Measurements from ENCODE around the gene LPO. TPM values are rescaled to one million over a fixed set of nuclear protein-coding genes. Genes with fewer than 3 reads are reported as not detected.

LPO gene
- total RNA-seq, 2 donors from 2014 or later = not detected

DNA sequence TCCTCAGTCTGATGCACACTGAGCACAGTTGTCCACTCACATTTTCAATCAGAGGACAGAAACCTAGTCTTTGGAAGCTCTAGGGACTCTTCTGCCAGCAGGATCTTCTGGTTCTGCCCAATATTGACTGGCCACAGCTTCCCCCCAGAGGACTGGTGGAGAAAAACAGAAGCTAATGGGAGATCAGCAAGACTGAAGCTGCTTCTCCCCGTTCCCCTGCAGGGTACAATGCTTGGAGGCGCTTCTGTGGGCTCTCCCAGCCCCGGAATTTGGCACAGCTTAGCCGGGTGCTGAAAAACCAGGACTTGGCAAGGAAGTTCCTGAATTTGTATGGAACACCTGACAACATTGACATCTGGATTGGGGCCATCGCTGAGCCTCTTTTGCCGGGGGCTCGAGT lies 35.5 kb upstream of the LPO start:
- TF ChIP-seq POLR2A (IDR thresholded peaks at IDR 0.05) (no peak), CTCF (IDR thresholded peaks at IDR 0.05) (no peak)
- no peak for DNase-seq
- ATAC-seq = no peak
- H3K36me3 ChIP-seq (replicated peaks in 1 of 2; ENCODE audit: insufficient read depth in 1 of 2, low read depth in 2 of 2) = peaks cover 0 to 5% of the 10 kb centered on the region in 2 donors
- intact Hi-C loops (cut with DNase I) = no loop called here
- H3K27ac ChIP-seq = no peak overlapping the region
- H3K4me1 ChIP-seq = no peaks in the 10 kb centered on the region
- H3K27me3 ChIP-seq = peaks cover 0 to 7% of the 10 kb centered on the region in 2 donors
- no peak overlapping the region for H3K4me3 ChIP-seq
- 78 to 88% methylated on average over 7 of the region's 7 CpGs for WGBS, 2 donors
- H3K9me3 ChIP-seq = no peaks in the 10 kb centered on the region

DNA sequence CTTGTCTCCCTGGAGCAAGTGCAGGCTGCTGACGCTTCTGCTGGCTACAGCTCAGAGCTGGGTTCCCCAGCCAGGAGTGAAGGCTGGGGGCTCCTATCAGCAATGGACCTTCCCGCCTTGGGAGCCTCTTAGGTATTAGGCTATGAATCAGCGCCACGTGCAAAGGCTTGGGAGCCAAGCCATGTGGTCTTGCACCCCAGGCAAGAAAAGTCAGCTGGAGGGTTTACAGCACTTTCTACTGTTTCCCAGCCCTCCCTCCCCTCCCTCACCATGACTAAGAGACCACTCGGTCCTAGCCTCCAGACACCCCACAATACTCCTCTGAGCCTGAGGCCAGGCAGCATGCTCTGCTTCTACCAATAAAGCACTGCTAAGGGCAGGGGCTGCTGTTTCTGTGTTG lies 33.6 kb upstream of the LPO start:
- Histone ChIP-seq H3K27ac (no peak overlapping the region), H3K27me3 (no peaks in the 10 kb centered on the region), H3K4me3 (no peak overlapping the region), H3K36me3 (replicated peaks in 1 of 2; ENCODE audit: insufficient read depth in 1 of 2, low read depth in 2 of 2) (peaks cover 0 to 6% of the 10 kb centered on the region in 2 donors), H3K4me1 (no peaks in the 10 kb centered on the region), H3K9me3 (no peaks in the 10 kb centered on the region)
- WGBS, 2 donors = 85 to 100% methylated on average over 5 of the region's 5 CpGs
- TF ChIP-seq CTCF (IDR thresholded peaks at IDR 0.05) (no peak), POLR2A (IDR thresholded peaks at IDR 0.05) (no peak)
- no peak for DNase-seq
- ATAC-seq = no peak
- intact Hi-C loops (cut with DNase I) = no loop called here

- Histone ChIP-seq H3K9me3 (no peaks in the 10 kb centered on the region), H3K27me3 (no peaks in the 10 kb centered on the region), H3K4me3 (no peak overlapping the region), H3K36me3 (replicated peaks in 1 of 2; ENCODE audit: insufficient read depth in 1 of 2, low read depth in 2 of 2) (peaks cover 0 to 6% of the 10 kb centered on the region in 2 donors), H3K27ac (no peak overlapping the region), H3K4me1 (no peaks in the 10 kb centered on the region)
- 88% methylated on average over 11 of the region's 11 CpGs for whole genome bisulfite sequencing, 2 donors
- DNase-seq (no peak), ATAC-seq (no peak)
- intact Hi-C loops (cut with DNase I) = no loop called here
- TF ChIP-seq CTCF (IDR thresholded peaks at IDR 0.05) (no peak), POLR2A (IDR thresholded peaks at IDR 0.05) (no peak)
These were observed 32.4 kb upstream of the LPO start for GRCh38 chr17:58205936-58206335.

DNA sequence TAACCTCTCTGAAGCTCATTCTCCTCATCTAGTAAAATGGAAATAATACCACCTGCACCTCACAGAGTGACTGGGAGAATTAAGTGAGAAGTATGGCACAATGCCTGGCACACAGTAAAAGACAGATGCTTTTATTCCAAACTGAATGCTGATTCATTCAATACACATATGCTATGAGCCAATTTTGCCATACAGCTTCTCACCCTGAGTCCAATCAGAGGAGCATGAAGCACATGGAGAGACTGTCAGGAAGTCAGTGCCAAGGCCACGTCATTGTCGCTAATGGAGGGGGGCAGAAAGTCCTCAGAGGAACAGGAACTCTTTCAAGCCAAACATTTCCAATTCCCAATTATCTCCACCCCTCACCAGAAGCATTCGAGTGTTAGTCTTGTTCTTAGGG lies 30.9 kb upstream of the LPO start:
- TF ChIP-seq POLR2A (IDR thresholded peaks at IDR 0.05) (no peak), CTCF (IDR thresholded peaks at IDR 0.05) (no peak)
- H3K4me3 ChIP-seq = no peak overlapping the region
- H3K4me1 ChIP-seq = no peaks in the 10 kb centered on the region
- intact Hi-C loops (cut with DNase I) = no loop called here
- WGBS, 2 donors = 77 to 93% methylated on average over 3 of the region's 3 CpGs
- H3K9me3 ChIP-seq = no peaks in the 10 kb centered on the region
- H3K36me3 ChIP-seq (replicated peaks in 1 of 2; ENCODE audit: insufficient read depth in 1 of 2, low read depth in 2 of 2) = peaks cover 0 to 13% of the 10 kb centered on the region in 2 donors
- no peak overlapping the region for H3K27ac ChIP-seq
- no peak for ATAC-seq
- no peaks in the 10 kb centered on the region for H3K27me3 ChIP-seq
- DNase-seq = no peak

GRCh38 chr17:58208344-58208743 lies 30.0 kb upstream of the LPO start:
- no peak overlapping the region for H3K27ac ChIP-seq
- no peak for ATAC-seq
- DNase-seq = no peak
- 84% methylated on average over 5 of the region's 5 CpGs for WGBS, 2 donors
- no peak overlapping the region for H3K4me3 ChIP-seq
- H3K36me3 ChIP-seq (replicated peaks in 1 of 2; ENCODE audit: insufficient read depth in 1 of 2, low read depth in 2 of 2) = peaks cover 0 to 15% of the 10 kb centered on the region in 2 donors
- no peaks in the 10 kb centered on the region for H3K27me3 ChIP-seq
- intact Hi-C loops (cut with DNase I) = no loop called here
- no peaks in the 10 kb centered on the region for H3K9me3 ChIP-seq
- TF ChIP-seq POLR2A (IDR thresholded peaks at IDR 0.05) = no peak
- no peak for TF ChIP-seq CTCF (IDR thresholded peaks at IDR 0.05)
- no peaks in the 10 kb centered on the region for H3K4me1 ChIP-seq

Data from body of pancreas (tissue), 4 donors.